HepG2 (cell line): Measurements from ENCODE around the gene SEC11A. TPM values are rescaled to one million over a fixed set of nuclear protein-coding genes. Genes with fewer than 3 reads are reported as not detected.
A peak's percentile ranks its signal among the peaks of the same experiment; 100 is the strongest.

Experiments used
- E2F5 ChIP-seq: sonication (generic); formaldehyde crosslinking; conservative IDR thresholded peaks from 2 replicates; pipeline ENCODE4 v1.4.0; 2020; ENCODE audit warnings: missing genetic modification reagents
- GABPB1 ChIP-seq: IDR thresholded peaks from 2 replicates; pipeline ENCODE4 v1.6.1; 2016; ENCODE audit warnings: mild to moderate bottlenecking, missing genetic modification reagents, moderate library complexity, missing compliant biosample characterization
- HIVEP1 ChIP-seq: sonication (generic); formaldehyde crosslinking; IDR thresholded peaks from 2 replicates; pipeline ENCODE4 v1.4.0; 2020; ENCODE audit warnings: mild to moderate bottlenecking, missing genetic modification reagents
- HNF1A ChIP-seq, 2 experiments: sonication (generic) in 1 of 2; formaldehyde crosslinking in 1 of 2; IDR thresholded peaks; 2 replicates each; pipeline versions ENCODE4 v1.4.0 to v1.6.1; 2016 to 2020; ENCODE audit warnings: borderline replicate concordance in 1 of 2, low read depth in 1 of 2, mild to moderate bottlenecking in 1 of 2, missing genetic modification reagents in 1 of 2
- SALL2 ChIP-seq: sonication (generic); formaldehyde crosslinking; IDR thresholded peaks from 2 replicates; pipeline ENCODE4 v1.8.1; 2023; ENCODE audit warnings: mild to moderate bottlenecking, missing genetic modification reagents, inconsistent platforms
- ZNF142 ChIP-seq: sonication (generic); formaldehyde crosslinking; IDR thresholded peaks from 2 replicates; pipeline ENCODE4 v1.4.0; 2020; ENCODE audit warnings: missing genetic modification reagents
- ZNF292 ChIP-seq: sonication (generic); formaldehyde crosslinking; IDR thresholded peaks from 2 replicates; pipeline ENCODE4 v1.8.1; 2022; ENCODE audit warnings: mild to moderate bottlenecking, low read depth, missing genetic modification reagents, borderline replicate concordance
- ZNF512B ChIP-seq: sonication (generic); formaldehyde crosslinking; IDR thresholded peaks from 2 replicates; pipeline ENCODE4 v1.5.1; 2020; ENCODE audit warnings: missing genetic modification reagents, mild to moderate bottlenecking, borderline replicate concordance
- ZNF710 ChIP-seq: sonication (generic); formaldehyde crosslinking; IDR thresholded peaks from 2 replicates; pipeline ENCODE4 v1.5.0; 2020; ENCODE audit warnings: mild to moderate bottlenecking, missing genetic modification reagents, borderline replicate concordance
- polyA plus RNA-seq, 8 experiments: library from polyadenylated mRNA; depleted of rRNA in 3 of 8; stranded (reverse) in 7 of 8; unstranded in 1 of 8; fragments of >200 nt; fragmentation: Illumina TruSeq in 4 of 8; extraction: Trizol in 4 of 8; gene quantifications; 2 replicates each; pipeline versions ENCODE4 v1.2.1 to v1.2.3, GENCODE V29; 2011 to 2016; ENCODE audit warnings: low read depth in 4 of 8, missing spikeins in 1 of 8, mixed read lengths in 1 of 8; ENCODE audit not compliant: insufficient read depth in 1 of 8
- total RNA-seq, 5 experiments: library from RNA; depleted of rRNA; stranded (reverse); fragments of >200 nt; fragmentation: Illumina TruSeq; extraction: Trizol; gene quantifications; 2 replicates each; pipeline ENCODE4 v1.2.3, GENCODE V29; 2016; ENCODE audit warnings: low read depth in 1 of 5

SEC11A gene
- total and polyA plus RNA-seq, 2 of the 13 experiments (the other 11 are each of a cell fraction or from before 2014, with no cell fraction given), result 141 to 230 TPM

- TF ChIP-seq HNF1A (IDR thresholded peaks at IDR 0.05; ENCODE audit: low read depth) (no peak), HNF1A (CRISPR knock-in tag; IDR thresholded peaks at IDR 0.05; ENCODE audit: borderline replicate concordance) (0 out of 2 replicates have a peak, but pooled peaks have one; percentile 31), ZNF142 (peak; percentile 94), ZNF512B (CRISPR knock-in tag) (no peak), ZNF292 (CRISPR knock-in tag) (peak; percentile 74; the same call in 1 of the 2 replicates), GABPB1 (CRISPR knock-in tag) (peak; percentile 71; the same call in 1 of the 2 replicates), ZNF710 (CRISPR knock-in tag) (peak; percentile 79; the same call in 1 of the 2 replicates), SALL2 (no peak), E2F5 (no peak), HIVEP1 (CRISPR knock-in tag) (peak; percentile 61; the same call in 1 of the 2 replicates)
These were observed 31.7 kb upstream of the SEC11A start (continued) for GRCh38 chr15:84747416-84748273.
